ENCODE data around the gene CNP.
A peak's percentile ranks its signal among the peaks of the same experiment; 100 is the strongest.
"Not testable (repeated sequence)": the region's sequence is repeated elsewhere in the genome, so short reads cannot be mapped to it uniquely, and the experiment has no call there.

CNP gene

GRCh38 chr17:42001729-42002128 is 35.1 kb downstream of the CNP start:
- no peaks in the 10 kb centered on the region for H3K27me3 ChIP-seq (replicated peaks; ENCODE audit: control insufficient read depth, insufficient read depth, low read length)
- H3K4me3 ChIP-seq (replicated peaks; ENCODE audit: low read depth, low read length) = no peak overlapping the region
- TF ChIP-seq CTCF (IDR thresholded peaks at IDR 0.05; ENCODE audit: insufficient read depth, low read length, poor library complexity, severe bottlenecking) = no peak
- no peak for DNase-seq (ENCODE audit: extremely low read depth, insufficient read length)
- peaks cover 9% of the 10 kb centered on the region for H3K36me3 ChIP-seq (ENCODE audit: control insufficient read depth, insufficient read depth, low read length)

DNA sequence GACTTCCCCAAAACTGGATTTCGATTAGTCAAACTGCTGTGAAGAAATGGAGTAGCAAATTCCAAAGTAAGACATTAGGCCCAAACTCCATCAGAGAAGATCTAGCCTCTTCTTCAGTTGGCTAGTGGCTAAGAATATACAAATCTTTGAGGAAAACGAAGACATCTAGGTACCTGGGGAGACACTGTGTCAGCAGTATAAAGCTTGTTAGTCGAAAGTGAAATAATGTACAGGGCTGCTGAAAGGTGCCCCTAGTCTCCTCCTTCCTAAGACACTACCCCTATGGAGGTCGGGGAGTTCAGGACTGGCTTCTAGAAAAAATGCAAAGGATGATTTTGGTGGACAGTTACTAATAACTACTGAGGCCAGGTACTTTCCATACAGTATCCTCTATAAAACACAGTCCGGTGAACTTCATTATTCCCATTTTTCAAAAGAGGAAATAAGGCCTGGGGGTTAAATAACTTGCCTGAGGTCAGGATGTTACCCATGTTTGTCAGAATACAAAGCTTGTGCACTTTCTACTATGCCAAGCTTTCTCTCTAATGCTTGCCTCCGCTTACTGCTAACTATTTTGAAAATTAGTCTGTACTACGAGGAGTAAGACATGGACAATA is 35.7 kb downstream of the CNP start:
- no peak for TF ChIP-seq CTCF (IDR thresholded peaks at IDR 0.05; ENCODE audit: insufficient read depth, low read length, poor library complexity, severe bottlenecking)
- H3K27me3 ChIP-seq (replicated peaks; ENCODE audit: control insufficient read depth, insufficient read depth, low read length) = no peaks in the 10 kb centered on the region
- peaks cover 9% of the 10 kb centered on the region for H3K36me3 ChIP-seq (ENCODE audit: control insufficient read depth, insufficient read depth, low read length)
- no peak overlapping the region for H3K4me3 ChIP-seq (replicated peaks; ENCODE audit: low read depth, low read length)
- DNase-seq (ENCODE audit: extremely low read depth, insufficient read length) = no peak

- TF ChIP-seq CTCF (IDR thresholded peaks at IDR 0.05; ENCODE audit: insufficient read depth, low read length, poor library complexity, severe bottlenecking) = no peak
- Histone ChIP-seq H3K36me3 (ENCODE audit: control insufficient read depth, insufficient read depth, low read length) (peaks cover 4% of the 10 kb centered on the region), H3K4me3 (replicated peaks; ENCODE audit: low read depth, low read length) (no peak overlapping the region), H3K27me3 (replicated peaks; ENCODE audit: control insufficient read depth, insufficient read depth, low read length) (no peaks in the 10 kb centered on the region)
- no peak for DNase-seq (ENCODE audit: extremely low read depth, insufficient read length)
These were observed 36.3 kb downstream of the CNP start for GRCh38 chr17:42002792-42003301.

- no peak for TF ChIP-seq CTCF (IDR thresholded peaks at IDR 0.05; ENCODE audit: insufficient read depth, low read length, poor library complexity, severe bottlenecking)
- no peak for DNase-seq (ENCODE audit: extremely low read depth, insufficient read length)
- Histone ChIP-seq H3K4me3 (replicated peaks; ENCODE audit: low read depth, low read length) (no peak overlapping the region), H3K36me3 (ENCODE audit: control insufficient read depth, insufficient read depth, low read length) (no peaks in the 10 kb centered on the region; the same call in none of the 2 replicates), H3K27me3 (replicated peaks; ENCODE audit: control insufficient read depth, insufficient read depth, low read length) (no peaks in the 10 kb centered on the region)
These were observed 38.6 kb downstream of the CNP start for GRCh38 chr17:42005166-42005565.

DNA sequence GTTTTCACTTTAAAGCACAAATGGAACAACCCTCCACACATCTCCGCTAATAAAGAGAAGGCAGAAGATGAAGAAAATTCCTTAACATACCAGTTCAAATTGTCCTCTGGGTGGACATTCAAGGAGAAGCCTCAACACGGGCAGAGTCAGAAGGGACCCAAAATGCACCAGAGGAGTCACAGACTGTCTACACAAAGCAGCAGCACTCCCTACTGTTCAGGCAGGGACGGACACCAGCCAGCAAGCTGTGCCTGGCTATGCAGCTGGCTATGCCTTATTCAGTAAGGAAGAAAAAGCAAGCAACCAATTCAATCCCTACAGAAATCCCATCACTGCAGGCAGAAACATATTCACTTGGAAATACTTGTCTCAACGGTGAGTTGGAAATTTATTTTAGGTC is 42.6 kb downstream of the CNP start:
- no peak for DNase-seq (ENCODE audit: extremely low read depth, insufficient read length)
- Histone ChIP-seq H3K36me3 (ENCODE audit: control insufficient read depth, insufficient read depth, low read length) (no peaks in the 10 kb centered on the region; the same call in 1 of the 2 replicates), H3K4me3 (replicated peaks; ENCODE audit: low read depth, low read length) (no peak overlapping the region), H3K27me3 (replicated peaks; ENCODE audit: control insufficient read depth, insufficient read depth, low read length) (no peaks in the 10 kb centered on the region)
- peak; percentile 18 for TF ChIP-seq CTCF (IDR thresholded peaks at IDR 0.05; ENCODE audit: insufficient read depth, low read length, poor library complexity, severe bottlenecking)

DNA sequence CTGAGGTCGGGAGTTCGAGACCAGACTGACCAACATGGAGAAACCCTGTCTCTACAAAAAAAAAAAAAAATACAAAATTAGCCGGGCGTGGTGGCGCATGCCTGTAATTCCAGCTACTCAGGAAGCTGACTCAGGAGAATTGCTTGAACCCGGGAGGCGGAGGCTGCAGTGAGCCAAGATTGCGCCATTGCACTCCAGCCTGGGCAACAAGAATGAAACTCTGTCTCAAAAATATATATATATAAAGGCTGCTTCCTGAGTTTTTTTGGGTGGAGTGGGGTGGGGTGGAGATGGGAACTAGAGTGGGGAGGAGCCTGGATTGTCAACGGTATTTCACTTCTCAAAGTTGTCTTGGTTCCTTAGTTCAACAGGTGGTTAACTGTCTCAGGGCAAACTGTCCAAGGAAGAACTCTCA is 43.7 kb downstream of the CNP start:
- not testable (repeated sequence) for DNase-seq (ENCODE audit: extremely low read depth, insufficient read length); H3K4me3 ChIP-seq (replicated peaks; ENCODE audit: low read depth, low read length); H3K36me3 ChIP-seq (ENCODE audit: control insufficient read depth, insufficient read depth, low read length); H3K27me3 ChIP-seq (replicated peaks; ENCODE audit: control insufficient read depth, insufficient read depth, low read length)
